ENCODE measurements around the gene TRMT112.
A peak's percentile ranks its signal among the peaks of the same experiment; 100 is the strongest.

DNA sequence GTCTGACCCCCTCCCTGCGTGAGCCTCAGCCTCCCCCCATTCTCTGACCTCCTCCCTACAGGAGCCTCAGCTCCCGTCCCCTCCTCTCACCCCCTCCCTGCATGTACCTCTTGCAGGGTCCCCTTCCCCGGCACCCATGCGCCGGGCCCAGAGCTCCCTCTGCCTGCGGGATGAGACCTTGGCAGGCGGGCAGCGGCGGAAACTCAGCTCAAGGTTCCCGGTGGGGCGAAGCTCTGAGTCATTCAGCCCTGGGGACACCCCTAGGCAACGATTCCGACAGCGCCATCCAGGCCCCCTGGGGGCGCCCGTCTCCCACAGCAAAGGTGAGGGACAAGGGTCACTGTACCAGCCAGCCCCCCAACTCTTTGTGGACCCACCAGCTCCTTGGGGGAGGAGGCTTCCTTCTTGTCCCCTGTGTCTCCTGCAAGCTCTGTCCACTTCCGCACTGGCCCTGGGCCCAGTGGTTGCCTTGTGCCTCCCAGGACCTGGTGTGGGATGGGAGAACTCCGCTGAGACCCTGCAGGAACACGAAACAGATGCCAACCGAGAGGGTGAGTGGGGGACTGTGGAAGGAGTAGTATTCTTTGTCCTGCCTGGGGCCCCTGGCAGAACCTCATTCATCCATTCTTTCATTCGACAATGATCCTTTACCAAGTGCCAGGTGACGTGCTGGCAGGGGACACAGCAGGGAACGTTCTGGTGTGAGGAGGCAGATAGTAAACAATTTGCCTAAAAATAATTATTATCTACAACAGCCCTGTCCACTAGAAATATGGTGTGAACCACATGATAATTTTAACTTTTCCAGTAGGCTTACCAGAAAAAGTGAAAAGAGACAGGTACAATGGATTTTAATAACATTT, 38.0 kb upstream of the TRMT112 start:
- TF ChIP-seq SIN3A (IDR thresholded peaks at IDR 0.05; ENCODE audit: borderline replicate concordance, insufficient read depth, low read length) (no peak), TAF1 (IDR thresholded peaks at IDR 0.05; ENCODE audit: borderline replicate concordance, insufficient read depth, low read length) (no peak), POLR2AphosphoS5 (IDR thresholded peaks at IDR 0.05; ENCODE audit: low read depth, low read length) (no peak), FOXP2 (optimal IDR thresholded peaks at IDR 0.05; ENCODE audit: borderline replicate concordance, extremely low read depth, extremely low read length, insufficient read depth) (peak; percentile 72)
- TF ChIP-seq, protein P1, sequence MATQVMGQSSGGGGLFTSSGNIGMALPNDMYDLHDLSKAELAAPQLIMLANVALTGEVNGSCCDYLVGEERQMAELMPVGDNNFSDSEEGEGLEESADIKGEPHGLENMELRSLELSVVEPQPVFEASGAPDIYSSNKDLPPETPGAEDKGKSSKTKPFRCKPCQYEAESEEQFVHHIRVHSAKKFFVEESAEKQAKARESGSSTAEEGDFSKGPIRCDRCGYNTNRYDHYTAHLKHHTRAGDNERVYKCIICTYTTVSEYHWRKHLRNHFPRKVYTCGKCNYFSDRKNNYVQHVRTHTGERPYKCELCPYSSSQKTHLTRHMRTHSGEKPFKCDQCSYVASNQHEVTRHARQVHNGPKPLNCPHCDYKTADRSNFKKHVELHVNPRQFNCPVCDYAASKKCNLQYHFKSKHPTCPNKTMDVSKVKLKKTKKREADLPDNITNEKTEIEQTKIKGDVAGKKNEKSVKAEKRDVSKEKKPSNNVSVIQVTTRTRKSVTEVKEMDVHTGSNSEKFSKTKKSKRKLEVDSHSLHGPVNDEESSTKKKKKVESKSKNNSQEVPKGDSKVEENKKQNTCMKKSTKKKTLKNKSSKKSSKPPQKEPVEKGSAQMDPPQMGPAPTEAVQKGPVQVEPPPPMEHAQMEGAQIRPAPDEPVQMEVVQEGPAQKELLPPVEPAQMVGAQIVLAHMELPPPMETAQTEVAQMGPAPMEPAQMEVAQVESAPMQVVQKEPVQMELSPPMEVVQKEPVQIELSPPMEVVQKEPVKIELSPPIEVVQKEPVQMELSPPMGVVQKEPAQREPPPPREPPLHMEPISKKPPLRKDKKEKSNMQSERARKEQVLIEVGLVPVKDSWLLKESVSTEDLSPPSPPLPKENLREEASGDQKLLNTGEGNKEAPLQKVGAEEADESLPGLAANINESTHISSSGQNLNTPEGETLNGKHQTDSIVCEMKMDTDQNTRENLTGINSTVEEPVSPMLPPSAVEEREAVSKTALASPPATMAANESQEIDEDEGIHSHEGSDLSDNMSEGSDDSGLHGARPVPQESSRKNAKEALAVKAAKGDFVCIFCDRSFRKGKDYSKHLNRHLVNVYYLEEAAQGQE (IDR thresholded peaks at IDR 0.05; ENCODE audit: insufficient read depth in 1 of 2, low read depth in 2 of 2, low read length in 2 of 2), result no peak

All from PFSK-1 (cell line).